Gastrocnemius medialis (tissue), 4 donors: ENCODE results near the gene PRSS21. TPM values are rescaled to one million over a fixed set of nuclear protein-coding genes. Genes with fewer than 3 reads are reported as not detected.

ENCODE experiments used
- ATAC-seq, 2 donors: fragments of 150-250 bp; one replicate each; pipeline ENCODE4 v1.9.1; 2016
- DNase-seq, 2 donors: peaks; one replicate each; pipeline ENCODE4 v3.0.0-alpha.2; 2019
- H3K27ac ChIP-seq, 4 donors: fragments of 200-600 bp; sonication (generic); 1 replicate in 1 of 4; 2 replicates in 3 of 4; pipeline ENCODE4 v1.5.1; 2016 to 2018; ENCODE audit warnings: mild to moderate bottlenecking in 2 of 4, moderate library complexity in 1 of 4
- H3K27me3 ChIP-seq, 3 donors: fragments of 200-600 bp; sonication (generic) in 2 of 3; 1 replicate in 1 of 3; 2 replicates in 2 of 3; pipeline versions ENCODE4 v1.5.1 to v1.6.0; 2016 to 2019; ENCODE audit warnings: mild to moderate bottlenecking in 1 of 3, moderate library complexity in 1 of 3
- H3K36me3 ChIP-seq, 2 donors: fragments of 200-600 bp; sonication (generic) in 1 of 2; one replicate each; pipeline ENCODE4 v1.5.1; 2017 to 2018
- H3K4me1 ChIP-seq, 2 donors: fragments of 200-600 bp; sonication (generic) in 1 of 2; one replicate each; pipeline ENCODE4 v1.5.1; 2016 to 2017; ENCODE audit warnings: mild to moderate bottlenecking in 2 of 2
- H3K4me3 ChIP-seq, 4 donors: fragments of 200-600 bp; sonication (generic) in 3 of 4; 1 replicate in 1 of 4; 2 replicates in 3 of 4; pipeline ENCODE4 v1.5.1; 2016 to 2019; ENCODE audit warnings: mild to moderate bottlenecking in 2 of 4
- H3K9me3 ChIP-seq, 3 donors: fragments of 200-600 bp; sonication (generic) in 2 of 3; 1 replicate in 1 of 3; 2 replicates in 2 of 3; pipeline ENCODE4 v1.5.1; 2016 to 2019
- POLR2A ChIP-seq, 2 donors: fragments of 450-650 bp; IDR thresholded peaks; one replicate each; pipeline ENCODE4 v1.6.1; 2017; ENCODE audit warnings: antibody characterized with exemption in 2 of 2, mild to moderate bottlenecking in 2 of 2, moderate library complexity in 2 of 2
- in situ Hi-C, 4 donors: fragments of 200-750 bp; cut with MboI; loops; one replicate each; pipeline versions ENCODE4 v1.15.0 to v1.8.0; 2017; ENCODE audit warnings: low sequenced_read_pairs in 4 of 4
- intact Hi-C: fragments of 100-400 bp; cut with DNase I; formaldehyde crosslinking; loops from one replicate; pipeline ENCODE4 v1.15.1; 2023; ENCODE audit warnings: low total_unique reads
- total RNA-seq, 4 donors: library from RNA; depleted of rRNA; stranded (reverse); fragments of >200 nt; gene quantifications; one replicate each; pipeline versions ENCODE4 v1.1.0 to v1.2.3, GENCODE V29; 2016
- TF ChIP-seq, protein P1 (sequence below), 5 experiments: fragments of 450-650 bp in 3 of 5; fragments of 200-600 bp in 2 of 5; sonication (generic) in 2 of 5; IDR thresholded peaks in 4 of 5; conservative IDR thresholded peaks in 1 of 5; 1 replicate in 4 of 5; 2 replicates in 1 of 5; pipeline ENCODE4 v1.5.1; 2016 to 2019; ENCODE audit warnings: antibody characterized with exemption in 5 of 5, mild to moderate bottlenecking in 3 of 5, moderate library complexity in 3 of 5

PRSS21 gene
- total RNA-seq, 4 donors from 2014 or later = not detected

- no peaks in the 10 kb centered on the region for H3K4me1 ChIP-seq
- intact Hi-C loops (no loop called here), in situ Hi-C loops (no loop called here)
- peaks cover 4 to 29% (median 23%) of the 10 kb centered on the region in 3 donors for H3K27me3 ChIP-seq
- ATAC-seq (no peak), DNase-seq (no peak)
- no peak overlapping the region for H3K4me3 ChIP-seq
- H3K9me3 ChIP-seq = no peaks in the 10 kb centered on the region
- no peak overlapping the region for H3K27ac ChIP-seq
- no peak for TF ChIP-seq POLR2A (IDR thresholded peaks at IDR 0.05)
- TF ChIP-seq, protein P1, sequence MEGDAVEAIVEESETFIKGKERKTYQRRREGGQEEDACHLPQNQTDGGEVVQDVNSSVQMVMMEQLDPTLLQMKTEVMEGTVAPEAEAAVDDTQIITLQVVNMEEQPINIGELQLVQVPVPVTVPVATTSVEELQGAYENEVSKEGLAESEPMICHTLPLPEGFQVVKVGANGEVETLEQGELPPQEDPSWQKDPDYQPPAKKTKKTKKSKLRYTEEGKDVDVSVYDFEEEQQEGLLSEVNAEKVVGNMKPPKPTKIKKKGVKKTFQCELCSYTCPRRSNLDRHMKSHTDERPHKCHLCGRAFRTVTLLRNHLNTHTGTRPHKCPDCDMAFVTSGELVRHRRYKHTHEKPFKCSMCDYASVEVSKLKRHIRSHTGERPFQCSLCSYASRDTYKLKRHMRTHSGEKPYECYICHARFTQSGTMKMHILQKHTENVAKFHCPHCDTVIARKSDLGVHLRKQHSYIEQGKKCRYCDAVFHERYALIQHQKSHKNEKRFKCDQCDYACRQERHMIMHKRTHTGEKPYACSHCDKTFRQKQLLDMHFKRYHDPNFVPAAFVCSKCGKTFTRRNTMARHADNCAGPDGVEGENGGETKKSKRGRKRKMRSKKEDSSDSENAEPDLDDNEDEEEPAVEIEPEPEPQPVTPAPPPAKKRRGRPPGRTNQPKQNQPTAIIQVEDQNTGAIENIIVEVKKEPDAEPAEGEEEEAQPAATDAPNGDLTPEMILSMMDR (IDR thresholded peaks at IDR 0.05 in 4 of 5, conservative IDR thresholded peaks at IDR 0.05 in 1 of 5) = no peak
- H3K36me3 ChIP-seq = no peaks in the 10 kb centered on the region
Measured at GRCh38 chr16:2795395-2796143, 21.5 kb upstream of the PRSS21 start.

DNA sequence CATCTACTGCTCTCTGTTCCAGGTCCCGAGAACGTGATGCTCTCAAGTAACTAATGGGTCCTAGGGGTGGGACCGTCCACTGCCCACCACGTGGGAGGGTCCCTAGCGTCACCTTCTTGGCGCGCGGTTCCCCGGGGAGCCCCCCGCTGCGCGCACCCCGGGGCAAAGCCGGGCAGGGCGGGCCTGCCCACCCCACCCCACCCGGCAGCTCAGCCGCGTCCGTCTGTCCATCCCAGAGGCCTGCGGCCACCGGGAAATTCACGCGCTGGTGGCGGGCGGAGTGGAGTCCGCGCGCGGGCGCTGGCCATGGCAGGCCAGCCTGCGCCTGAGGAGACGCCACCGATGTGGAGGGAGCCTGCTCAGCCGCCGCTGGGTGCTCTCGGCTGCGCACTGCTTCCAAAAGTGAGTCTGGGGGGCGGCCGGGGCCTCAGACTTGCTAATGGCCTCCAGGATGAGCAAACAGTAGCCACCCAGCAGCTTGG, 18.3 kb upstream of the PRSS21 start:
- ATAC-seq (no peak), DNase-seq (no peak)
- TF ChIP-seq POLR2A (IDR thresholded peaks at IDR 0.05) = no peak
- TF ChIP-seq, protein P1 (IDR thresholded peaks at IDR 0.05 in 4 of 5, conservative IDR thresholded peaks at IDR 0.05 in 1 of 5) = no peak
- H3K27ac ChIP-seq = no peak overlapping the region
- H3K9me3 ChIP-seq = peaks cover 0 to 6% (median 2%) of the 10 kb centered on the region in 3 donors
- H3K36me3 ChIP-seq = no peaks in the 10 kb centered on the region
- H3K4me1 ChIP-seq = no peaks in the 10 kb centered on the region
- intact Hi-C loops = no loop called here
- in situ Hi-C loops = no loop called here
- H3K4me3 ChIP-seq = no peak overlapping the region
- H3K27me3 ChIP-seq = peaks cover 0 to 12% (median 8%) of the 10 kb centered on the region in 3 donors

DNA sequence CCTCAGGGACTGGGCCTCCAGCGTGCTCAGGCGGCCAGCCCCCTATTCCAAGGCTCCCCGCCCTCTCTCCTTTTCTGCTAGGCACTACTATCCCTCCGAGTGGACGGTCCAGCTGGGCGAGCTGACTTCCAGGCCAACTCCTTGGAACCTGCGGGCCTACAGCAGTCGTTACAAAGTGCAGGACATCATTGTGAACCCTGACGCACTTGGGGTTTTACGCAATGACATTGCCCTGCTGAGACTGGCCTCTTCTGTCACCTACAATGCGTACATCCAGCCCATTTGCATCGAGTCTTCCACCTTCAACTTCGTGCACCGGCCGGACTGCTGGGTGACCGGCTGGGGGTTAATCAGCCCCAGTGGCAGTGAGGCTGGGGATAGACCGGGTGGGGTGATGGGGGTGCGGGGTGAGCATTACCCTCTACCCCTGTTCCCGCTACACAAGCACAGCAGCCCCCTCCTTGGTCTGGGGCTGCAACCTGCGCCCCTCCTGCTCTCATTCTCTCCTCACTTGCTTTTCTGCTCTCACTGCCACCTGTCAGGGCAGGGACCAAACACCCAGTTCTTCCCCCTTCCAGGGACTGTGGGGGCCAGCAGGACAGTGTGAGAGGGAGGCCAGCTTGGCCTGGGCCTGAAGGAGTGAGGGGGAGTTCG, 17.7 kb upstream of the PRSS21 start:
- DNase-seq (no peak), ATAC-seq (no peak)
- Histone ChIP-seq H3K27me3 (peaks cover 0 to 12% (median 12%) of the 10 kb centered on the region in 3 donors), H3K4me1 (no peaks in the 10 kb centered on the region), H3K9me3 (peaks cover 0 to 12% (median 6%) of the 10 kb centered on the region in 3 donors), H3K4me3 (no peak overlapping the region), H3K36me3 (no peaks in the 10 kb centered on the region), H3K27ac (no peak overlapping the region)
- TF ChIP-seq, protein P1 (IDR thresholded peaks at IDR 0.05 in 4 of 5, conservative IDR thresholded peaks at IDR 0.05 in 1 of 5) = no peak
- no peak for TF ChIP-seq POLR2A (IDR thresholded peaks at IDR 0.05)
- in situ Hi-C loops = no loop called here
- intact Hi-C loops = no loop called here

- ATAC-seq (no peak), DNase-seq (no peak)
- in situ Hi-C loops = no loop called here
- H3K4me1 ChIP-seq = no peaks in the 10 kb centered on the region
- H3K27me3 ChIP-seq = peaks cover 0 to 15% (median 8%) of the 10 kb centered on the region in 3 donors
- H3K27ac ChIP-seq = no peak overlapping the region
- H3K4me3 ChIP-seq = no peak overlapping the region
- peaks cover 0 to 12% (median 6%) of the 10 kb centered on the region in 3 donors for H3K9me3 ChIP-seq
- intact Hi-C loops = no loop called here
- no peak for TF ChIP-seq POLR2A (IDR thresholded peaks at IDR 0.05)
- TF ChIP-seq, protein P1 (IDR thresholded peaks at IDR 0.05 in 4 of 5, conservative IDR thresholded peaks at IDR 0.05 in 1 of 5) = no peak
- no peaks in the 10 kb centered on the region for H3K36me3 ChIP-seq
Measured at GRCh38 chr16:2799859-2800226, 17.2 kb upstream of the PRSS21 start.
